ENCODE measurements around the gene ARL15. TPM values are rescaled to one million over a fixed set of nuclear protein-coding genes. Genes with fewer than 3 reads are reported as not detected.

The ARL15 gene
- total RNA-seq, 1 donor from 2014 or later: 10.4 TPM

- H3K9me3 Mint-ChIP-seq: no peaks in the 10 kb centered on the region
Observed at GRCh38 chr5:54325610-54326311, 15.4 kb upstream of the ARL15 start.

GRCh38 chr5:54325272-54325609 is 14.9 kb upstream of the ARL15 start:
- no peak for DNase-seq (ENCODE audit: low spot score)
- H3K9me3 Mint-ChIP-seq: no peaks in the 10 kb centered on the region
- intact Hi-C loops (cut with micrococcal nuclease): no loop called here
- peaks cover 7% of the 10 kb centered on the region for H3K4me1 Mint-ChIP-seq (ENCODE audit: low read depth)
- H3K27me3 Mint-ChIP-seq (ENCODE audit: insufficient read depth): peaks cover 23% of the 10 kb centered on the region
- no peaks in the 10 kb centered on the region for H3K36me3 Mint-ChIP-seq (ENCODE audit: low read depth)
- H3K27ac Mint-ChIP-seq: no peak overlapping the region
- H3K4me3 Mint-ChIP-seq: no peak overlapping the region

More at GRCh38 chr5:54325610-54326311, 15.4 kb upstream of the ARL15 start:
- Mint-ChIP-seq H3K36me3 (ENCODE audit: low read depth) (no peaks in the 10 kb centered on the region), H3K4me1 (ENCODE audit: low read depth) (peaks cover 7% of the 10 kb centered on the region), H3K27me3 (ENCODE audit: insufficient read depth) (peaks cover 21% of the 10 kb centered on the region), H3K27ac (no peak overlapping the region), H3K4me3 (no peak overlapping the region)
- no peak for DNase-seq (ENCODE audit: low spot score)
- intact Hi-C loops (cut with micrococcal nuclease): no loop called here

DNA sequence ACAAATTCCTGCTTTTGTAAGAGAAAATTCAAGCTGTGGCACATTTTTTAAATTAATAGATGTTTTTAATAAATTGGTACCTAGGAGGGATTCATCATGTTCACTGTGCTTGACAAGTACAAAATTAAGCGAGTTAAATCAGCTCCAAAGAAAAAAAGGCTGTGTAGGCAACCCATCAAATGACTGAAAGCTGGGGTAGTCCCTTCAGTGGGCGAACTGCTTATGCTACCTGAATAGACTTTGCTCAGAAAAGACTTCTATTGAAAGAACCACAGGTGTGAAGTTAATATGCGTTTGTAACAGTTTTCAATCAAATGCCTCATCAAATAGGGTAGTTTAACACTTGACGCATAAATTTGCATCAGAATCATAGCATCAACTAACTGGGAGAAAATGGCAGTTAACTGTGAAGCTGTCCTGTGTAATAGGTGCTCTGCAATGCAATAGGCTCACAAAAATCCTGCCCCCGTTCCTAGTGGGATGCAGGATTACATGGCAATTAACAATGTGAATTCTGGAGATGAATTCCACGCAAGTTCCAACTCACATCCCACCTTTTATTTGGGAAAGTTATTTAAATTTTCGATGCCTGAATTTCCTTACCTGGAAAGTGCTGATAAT is 14.4 kb upstream of the ARL15 start:
- no peak for DNase-seq (ENCODE audit: low spot score)
- no peaks in the 10 kb centered on the region for H3K36me3 Mint-ChIP-seq (ENCODE audit: low read depth)
- intact Hi-C loops (cut with micrococcal nuclease): no loop called here
- H3K4me3 Mint-ChIP-seq: no peak overlapping the region
- H3K27ac Mint-ChIP-seq: no peak overlapping the region
- no peaks in the 10 kb centered on the region for H3K9me3 Mint-ChIP-seq
- H3K27me3 Mint-ChIP-seq (ENCODE audit: insufficient read depth): peaks cover 27% of the 10 kb centered on the region
- peaks cover 7% of the 10 kb centered on the region for H3K4me1 Mint-ChIP-seq (ENCODE audit: low read depth)

- no peak overlapping the region for H3K4me3 Mint-ChIP-seq
Observed at GRCh38 chr5:54323495-54323894, 13.1 kb upstream of the ARL15 start.

GRCh38 chr5:54320256-54320655 is 9.9 kb upstream of the ARL15 start:
- H3K27ac Mint-ChIP-seq: no peak overlapping the region
- no peak overlapping the region for H3K4me3 Mint-ChIP-seq
- peaks cover 1% of the 10 kb centered on the region for H3K4me1 Mint-ChIP-seq (ENCODE audit: low read depth)
- intact Hi-C loops (cut with micrococcal nuclease): no loop called here
- H3K9me3 Mint-ChIP-seq: no peaks in the 10 kb centered on the region
- no peak for DNase-seq (ENCODE audit: low spot score)
- peaks cover 25% of the 10 kb centered on the region for H3K27me3 Mint-ChIP-seq (ENCODE audit: insufficient read depth)
- no peaks in the 10 kb centered on the region for H3K36me3 Mint-ChIP-seq (ENCODE audit: low read depth)

More at GRCh38 chr5:54323495-54323894, 13.1 kb upstream of the ARL15 start:
- Mint-ChIP-seq H3K9me3 (no peaks in the 10 kb centered on the region), H3K27ac (no peak overlapping the region), H3K36me3 (ENCODE audit: low read depth) (no peaks in the 10 kb centered on the region), H3K27me3 (ENCODE audit: insufficient read depth) (peaks cover 36% of the 10 kb centered on the region), H3K4me1 (ENCODE audit: low read depth) (peaks cover 7% of the 10 kb centered on the region)
- intact Hi-C loops (cut with micrococcal nuclease): no loop called here
- DNase-seq (ENCODE audit: low spot score): no peak

- DNase-seq (ENCODE audit: low spot score): no peak
- no peaks in the 10 kb centered on the region for H3K9me3 Mint-ChIP-seq
- no peaks in the 10 kb centered on the region for H3K36me3 Mint-ChIP-seq (ENCODE audit: low read depth)
- H3K27ac Mint-ChIP-seq: no peak overlapping the region
- peaks cover 37% of the 10 kb centered on the region for H3K27me3 Mint-ChIP-seq (ENCODE audit: insufficient read depth)
- H3K4me1 Mint-ChIP-seq (ENCODE audit: low read depth): no peaks in the 10 kb centered on the region
- intact Hi-C loops (cut with micrococcal nuclease): loop anchor here (10.0 kb wide), 3 partner anchors 587 to 1523 kb away; partner anchors contain the start of gene MCIDAS
- no peak overlapping the region for H3K4me3 Mint-ChIP-seq
Observed at GRCh38 chr5:54317511-54318260, 7.3 kb upstream of the ARL15 start.

GRCh38 chr5:54315736-54316528 is 5.6 kb upstream of the ARL15 start:
- Mint-ChIP-seq H3K9me3 (no peaks in the 10 kb centered on the region), H3K27ac (no peak overlapping the region), H3K36me3 (ENCODE audit: low read depth) (no peaks in the 10 kb centered on the region), H3K4me1 (ENCODE audit: low read depth) (peaks cover 9% of the 10 kb centered on the region), H3K27me3 (ENCODE audit: insufficient read depth) (peaks cover 37% of the 10 kb centered on the region), H3K4me3 (no peak overlapping the region)
- DNase-seq (ENCODE audit: low spot score): no peak
- intact Hi-C loops (cut with micrococcal nuclease): loop anchor here (10.0 kb wide), 3 partner anchors 589 to 1521 kb away; partner anchors contain the start of gene MCIDAS

DNA sequence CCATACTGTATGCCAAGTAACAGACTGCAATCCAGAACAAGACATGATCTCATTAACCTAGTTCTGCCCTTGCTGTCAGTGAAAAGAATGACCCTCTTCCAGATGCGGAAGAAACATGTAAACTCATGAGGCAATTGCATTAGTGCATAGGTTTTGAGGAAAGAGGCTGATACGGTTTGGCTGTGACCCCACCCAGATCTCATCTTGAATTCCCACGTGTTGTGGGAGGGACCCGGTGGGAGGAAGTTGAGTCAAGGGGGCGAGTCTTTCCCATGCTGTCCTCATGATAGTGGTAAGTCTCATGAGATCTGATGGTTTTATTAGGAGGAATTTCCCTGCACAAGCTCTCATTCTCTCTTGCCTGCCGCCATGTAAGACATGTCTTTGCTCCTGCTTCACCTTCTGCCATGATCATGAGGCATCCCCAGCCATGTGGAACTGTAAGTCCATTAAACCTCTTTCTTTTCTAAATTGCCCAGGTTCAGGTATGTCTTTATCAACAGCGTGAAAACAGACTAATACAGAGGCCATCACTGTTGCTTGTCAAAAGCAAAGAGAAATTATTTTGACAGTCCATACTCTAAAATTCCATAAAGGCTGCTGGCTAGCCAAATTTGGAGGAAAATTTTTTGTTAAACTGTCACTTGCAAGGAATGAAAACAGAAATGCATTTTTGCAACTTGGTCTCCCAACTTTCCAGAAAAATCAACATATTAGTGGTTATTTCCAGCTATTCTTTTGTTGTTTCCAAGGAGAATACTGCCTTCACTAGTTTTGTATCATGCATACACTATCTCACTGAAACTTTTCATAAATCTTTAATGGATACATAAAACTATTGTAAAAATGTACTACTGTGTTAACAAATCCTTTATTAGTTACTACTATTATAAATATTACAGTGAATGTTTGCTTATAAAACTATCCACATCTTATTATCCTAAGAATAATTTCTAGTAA is 3.2 kb upstream of the ARL15 start:
- intact Hi-C loops (cut with micrococcal nuclease): loop anchor here (5.0 to 10.0 kb wide), 9 partner anchors 71 to 1519 kb away; partner anchors contain the start of genes CDC20B, FST, MCIDAS and MOCS2
- Mint-ChIP-seq H3K4me1 (ENCODE audit: low read depth) (peaks cover 26% of the 10 kb centered on the region), H3K4me3 (no peak overlapping the region), H3K36me3 (ENCODE audit: low read depth) (no peaks in the 10 kb centered on the region), H3K27me3 (ENCODE audit: insufficient read depth) (peaks cover 21% of the 10 kb centered on the region), H3K9me3 (no peaks in the 10 kb centered on the region), H3K27ac (no peak overlapping the region)
- DNase-seq (ENCODE audit: low spot score): no peak

DNA sequence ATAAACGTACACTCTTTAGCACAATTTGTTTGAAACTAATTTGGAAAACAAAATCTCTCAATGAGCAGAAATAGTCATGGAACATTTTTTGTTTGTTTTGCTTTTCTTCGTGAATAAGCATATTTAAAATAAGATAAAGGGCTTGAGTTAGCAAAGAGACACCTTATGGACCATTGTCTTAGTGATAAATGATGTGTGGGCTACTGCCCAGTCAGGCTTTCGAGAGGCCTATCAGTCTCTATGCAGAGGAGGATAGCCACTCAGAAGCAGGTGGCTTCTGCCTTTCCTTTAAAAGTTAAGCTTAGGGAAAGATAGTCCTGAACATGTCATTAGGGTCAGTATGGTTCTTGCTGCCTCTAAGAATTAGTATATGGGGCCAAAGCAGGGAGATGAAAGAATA is 2.1 kb upstream of the ARL15 start:
- Mint-ChIP-seq H3K4me3 (peak overlapping the region; percentile 32), H3K4me1 (ENCODE audit: low read depth) (peaks cover 26% of the 10 kb centered on the region), H3K27ac (no peak overlapping the region), H3K27me3 (ENCODE audit: insufficient read depth) (peaks cover 21% of the 10 kb centered on the region), H3K9me3 (no peaks in the 10 kb centered on the region), H3K36me3 (ENCODE audit: low read depth) (no peaks in the 10 kb centered on the region)
- intact Hi-C loops (cut with micrococcal nuclease): loop anchor here (5.0 to 10.0 kb wide), 9 partner anchors 70 to 1518 kb away; partner anchors contain the start of genes CDC20B, FST, MCIDAS and MOCS2
- no peak for DNase-seq (ENCODE audit: low spot score)

GRCh38 chr5:54311176-54311677 is 854 bp upstream of the ARL15 start:
- DNase-seq (ENCODE audit: low spot score): no peak
- peaks cover 26% of the 10 kb centered on the region for H3K4me1 Mint-ChIP-seq (ENCODE audit: low read depth)
- no peaks in the 10 kb centered on the region for H3K36me3 Mint-ChIP-seq (ENCODE audit: low read depth)

DNA sequence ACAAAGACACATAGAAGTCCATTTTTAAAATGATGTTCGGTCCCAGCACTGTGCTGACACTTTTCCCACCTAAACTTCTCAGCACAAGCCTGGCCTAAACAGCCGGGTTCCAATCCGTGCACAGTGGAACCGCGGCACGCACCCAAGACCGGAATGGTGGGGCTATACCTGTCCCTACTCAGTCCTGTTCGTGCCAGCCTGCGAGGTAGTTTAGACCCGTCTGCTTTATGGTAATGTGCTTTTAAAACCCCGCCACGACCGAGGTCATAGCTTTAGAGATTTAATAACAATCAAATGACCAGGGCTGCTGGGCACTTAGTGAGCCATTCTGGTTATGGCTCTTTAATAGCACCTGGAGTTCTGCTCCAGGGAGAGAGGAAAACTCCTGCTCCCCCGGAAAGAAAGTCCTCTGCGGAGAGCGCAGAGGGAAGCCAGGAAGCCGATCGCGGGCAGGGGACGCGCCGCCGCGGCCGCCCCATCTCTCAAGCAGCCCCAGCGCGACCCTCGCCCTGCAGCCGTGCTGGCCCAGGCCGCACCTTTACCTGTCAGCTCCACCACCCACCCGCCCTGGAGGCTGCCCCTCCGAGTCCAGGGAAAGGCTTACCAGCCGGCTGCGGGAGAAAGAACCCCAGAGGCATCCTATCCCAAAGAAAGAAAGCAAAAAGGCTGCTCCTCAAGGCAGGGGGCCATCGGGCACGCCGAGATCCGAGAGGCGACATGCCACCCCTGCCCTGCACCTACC is 511 bp downstream of the ARL15 start:
- peak overlapping the region; percentile 90 for H3K27ac Mint-ChIP-seq
- intact Hi-C loops (cut with micrococcal nuclease): loop anchor here (1.0 to 10.0 kb wide), 14 partner anchors 68 to 1515 kb away; partner anchors contain the start of genes CDC20B, FST, MCIDAS and MOCS2
- peaks cover 26% of the 10 kb centered on the region for H3K4me1 Mint-ChIP-seq (ENCODE audit: low read depth)
- peaks cover 21% of the 10 kb centered on the region for H3K27me3 Mint-ChIP-seq (ENCODE audit: insufficient read depth)
- H3K4me3 Mint-ChIP-seq: peak overlapping the region; percentile 91
- DNase-seq (ENCODE audit: low spot score): no peak
- no peaks in the 10 kb centered on the region for H3K36me3 Mint-ChIP-seq (ENCODE audit: low read depth)
- H3K9me3 Mint-ChIP-seq: no peaks in the 10 kb centered on the region

More at GRCh38 chr5:54311176-54311677, 854 bp upstream of the ARL15 start:
- Mint-ChIP-seq H3K4me3 (peak overlapping the region; percentile 91), H3K9me3 (no peaks in the 10 kb centered on the region), H3K27ac (peak overlapping the region; percentile 90), H3K27me3 (ENCODE audit: insufficient read depth) (peaks cover 21% of the 10 kb centered on the region)
- intact Hi-C loops (cut with micrococcal nuclease): loop anchor here (1.0 to 10.0 kb wide), 12 partner anchors 69 to 1516 kb away; partner anchors contain the start of genes CDC20B, FST, MCIDAS and MOCS2

All from activated T-helper 1 cell treated with anti-CD3 and anti-CD28 coated beads, Interleukin-12 subunit alpha, Interleukin-12 subunit beta, Interleukin-2, Interleukin-4 antibody, amounts not matched to agents 30 ng/mL and 10 ng/mL and 1 ng/mL, durations not matched to agents 14 hours and 24 hours and 36 hours (primary cell).